Stimulated activated CD4-positive, alpha-beta T cell treated with anti-CD3 and anti-CD28 coated beads, Interleukin-12 subunit alpha, Interleukin-12 subunit beta, amount 100 ng/mL, for 24 hours (primary cell): ENCODE measurements around the gene SPOCK1.

Experiments used
- DNase-seq, 2 experiments: peaks; one replicate each; pipeline ENCODE4 v3.0.0-alpha.2; 2020; ENCODE audit warnings: low read depth in 2 of 2

Gene SPOCK1

DNA sequence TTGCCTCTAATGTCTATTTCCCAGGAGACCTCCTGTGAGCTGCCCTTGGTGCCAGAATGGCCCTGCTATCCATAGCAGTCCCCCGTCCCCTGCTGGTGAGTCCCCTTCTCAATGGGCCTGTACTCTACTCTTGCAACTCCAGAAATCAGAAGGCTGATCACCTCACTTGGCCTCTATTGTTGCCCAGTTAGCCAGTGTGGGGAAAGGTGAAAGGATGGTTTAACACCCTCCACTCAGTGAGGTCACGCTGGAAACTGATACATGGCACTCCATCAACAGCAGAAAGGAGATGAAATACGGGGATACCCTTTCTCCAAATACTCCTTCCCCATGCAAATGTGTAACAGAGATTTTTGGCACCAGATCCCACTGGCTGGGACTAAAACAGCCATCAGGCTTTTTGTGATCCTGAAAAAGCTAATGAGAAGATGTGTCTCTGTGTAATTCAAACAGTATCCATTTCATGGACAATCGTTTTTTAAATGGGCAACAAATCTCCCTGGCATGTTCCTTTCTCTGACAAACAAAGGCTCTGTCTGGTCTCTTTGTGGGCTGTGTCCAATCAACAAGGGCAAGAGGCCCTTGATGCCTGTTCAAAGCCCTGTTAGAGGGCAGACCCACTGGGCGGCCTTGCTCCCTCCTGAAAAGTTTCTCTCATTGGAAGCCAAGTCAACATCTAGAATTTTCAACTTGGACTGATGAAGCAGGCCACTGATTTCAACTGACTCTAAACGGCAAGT is 343.7 kb downstream of the SPOCK1 start:
- DNase-seq = no peak

DNA sequence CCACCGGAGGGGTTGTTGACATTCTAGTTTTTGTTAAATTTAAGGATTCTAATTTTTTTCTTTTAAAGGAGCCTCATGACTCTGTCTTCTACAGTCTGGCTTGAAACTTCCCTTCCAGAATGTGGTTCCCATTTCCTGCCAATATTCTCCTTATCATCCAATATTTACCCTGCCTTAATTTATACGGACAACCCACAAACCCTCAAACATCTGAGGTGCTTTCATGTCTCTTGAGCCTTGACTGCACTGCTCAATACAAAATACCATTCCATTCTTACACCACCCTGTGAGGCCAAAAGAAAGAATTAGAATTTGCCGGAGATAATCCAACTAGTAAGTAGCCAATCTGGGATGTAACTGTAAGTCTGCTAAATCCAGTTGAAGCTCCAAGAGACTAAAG is 346.5 kb downstream of the SPOCK1 start:
- no peak for DNase-seq

DNA sequence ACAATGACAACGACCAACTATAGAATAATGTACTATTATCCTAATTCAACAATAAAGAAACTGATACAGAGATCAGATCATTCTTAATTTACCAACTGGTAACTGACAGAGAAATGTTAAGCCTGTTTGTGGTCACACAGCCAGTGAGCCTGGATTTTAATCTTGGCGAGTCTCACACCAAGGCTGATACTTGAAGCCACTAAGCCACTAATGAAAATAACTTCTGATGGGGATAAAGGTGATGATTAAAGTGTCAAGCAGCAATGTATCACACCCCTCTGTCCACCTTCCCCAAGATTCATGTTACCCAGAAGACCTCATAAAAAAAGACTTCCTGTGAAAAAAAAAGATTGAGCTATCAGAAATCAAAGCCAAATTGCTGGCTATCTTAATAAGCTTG is 350.5 kb downstream of the SPOCK1 start:
- no peak for DNase-seq

DNA sequence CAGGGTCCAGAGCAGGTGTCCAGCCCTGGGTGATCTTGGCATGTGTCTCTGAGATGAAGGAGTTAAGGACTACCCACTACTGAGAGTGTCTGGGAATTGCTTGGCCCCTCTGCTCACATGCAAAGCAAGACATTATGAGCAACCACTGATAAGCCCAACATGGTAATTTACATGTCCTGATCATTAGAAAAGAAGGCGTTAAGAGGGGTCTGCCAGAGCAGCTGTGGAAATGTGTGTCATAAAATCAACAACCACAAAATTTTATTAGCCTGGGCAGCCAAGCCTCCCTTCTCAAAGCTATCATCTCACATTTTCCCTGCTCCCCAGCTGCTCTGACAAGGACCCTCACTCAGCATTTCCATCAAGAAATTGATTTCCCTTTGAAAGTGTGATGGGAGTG is 351.0 kb downstream of the SPOCK1 start:
- DNase-seq = no peak

DNA sequence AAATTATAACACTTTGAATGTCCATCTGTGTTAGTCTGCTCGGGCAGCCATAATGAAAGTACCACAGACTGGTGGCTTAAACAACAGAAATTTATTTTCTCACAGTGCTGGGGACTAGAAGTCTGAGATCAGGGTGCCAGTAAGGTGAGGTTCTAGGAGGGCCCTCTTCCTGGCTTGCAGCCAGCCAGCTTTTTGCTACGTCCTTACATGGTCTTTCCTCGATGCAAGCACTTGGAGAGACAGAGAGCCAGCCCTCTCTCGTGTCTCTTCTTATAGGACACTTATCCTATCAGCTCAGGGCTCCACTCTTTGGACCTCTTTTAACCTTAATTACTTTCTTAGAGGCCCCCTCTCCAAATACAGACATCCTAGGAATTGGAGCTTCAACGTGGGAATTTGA is 351.8 kb downstream of the SPOCK1 start:
- DNase-seq = no peak

DNA sequence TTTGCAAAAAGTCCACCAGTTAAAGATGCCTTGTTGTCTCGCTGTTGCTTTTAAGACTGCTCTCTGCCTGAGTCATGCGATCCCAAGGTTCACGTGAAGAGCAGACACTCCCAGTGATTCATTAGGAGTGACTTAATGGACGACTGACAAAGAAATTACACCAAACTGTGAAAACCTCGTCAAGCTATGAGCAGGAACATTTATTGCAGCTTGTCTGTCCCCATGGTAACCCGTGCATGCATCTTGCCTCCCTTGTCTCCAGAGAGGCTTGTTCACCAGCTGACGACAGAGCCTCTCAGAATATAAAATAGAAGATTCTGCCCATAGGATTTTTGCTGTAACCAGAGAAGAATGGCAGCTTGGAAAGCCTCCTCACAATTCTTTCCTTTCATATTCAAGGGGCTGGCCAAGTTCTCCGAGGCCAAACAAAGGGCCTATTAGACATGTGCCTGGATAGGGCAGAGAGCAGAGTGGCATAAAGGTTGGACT is 352.7 kb downstream of the SPOCK1 start:
- no peak for DNase-seq

DNA sequence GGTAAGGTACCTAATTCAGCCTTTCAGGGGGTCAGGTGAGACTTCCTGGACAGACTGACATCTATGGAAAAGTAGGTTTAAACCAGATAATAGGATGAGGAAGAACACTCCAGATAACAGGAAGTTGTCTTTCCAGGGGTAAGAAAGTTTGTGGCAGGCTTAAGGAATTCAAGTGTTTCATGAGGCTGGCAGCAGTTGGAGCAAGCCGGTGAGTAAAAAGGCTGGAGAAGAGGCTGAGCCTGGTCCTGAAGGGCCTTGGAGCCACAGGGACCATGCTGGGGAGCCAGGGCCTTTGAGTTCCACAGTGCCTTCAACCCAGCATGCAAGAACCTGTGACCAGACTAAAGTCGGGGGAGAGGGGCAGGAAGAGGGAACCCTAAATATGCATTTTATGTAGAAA is 353.4 kb downstream of the SPOCK1 start:
- no peak for DNase-seq

DNA sequence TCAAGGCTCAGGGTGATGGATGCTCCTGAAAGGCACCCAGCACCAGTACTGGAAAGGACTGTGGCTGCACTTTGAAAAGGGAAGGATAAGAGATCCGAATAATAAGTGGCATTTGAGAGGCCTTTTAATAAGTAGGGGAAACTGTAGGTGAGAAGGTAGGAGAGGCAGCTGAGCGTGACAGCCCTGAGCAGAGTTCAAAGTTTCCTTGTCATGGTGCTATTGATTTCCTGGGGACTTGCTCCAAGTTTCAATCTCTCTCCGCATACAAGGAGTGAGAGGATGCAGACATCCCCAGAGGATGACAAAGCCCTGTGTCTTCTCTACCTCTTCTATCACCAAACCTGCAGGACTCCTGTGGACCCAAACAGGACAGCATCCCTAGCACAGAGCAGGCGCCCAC is 354.5 kb downstream of the SPOCK1 start:
- DNase-seq = no peak

DNA sequence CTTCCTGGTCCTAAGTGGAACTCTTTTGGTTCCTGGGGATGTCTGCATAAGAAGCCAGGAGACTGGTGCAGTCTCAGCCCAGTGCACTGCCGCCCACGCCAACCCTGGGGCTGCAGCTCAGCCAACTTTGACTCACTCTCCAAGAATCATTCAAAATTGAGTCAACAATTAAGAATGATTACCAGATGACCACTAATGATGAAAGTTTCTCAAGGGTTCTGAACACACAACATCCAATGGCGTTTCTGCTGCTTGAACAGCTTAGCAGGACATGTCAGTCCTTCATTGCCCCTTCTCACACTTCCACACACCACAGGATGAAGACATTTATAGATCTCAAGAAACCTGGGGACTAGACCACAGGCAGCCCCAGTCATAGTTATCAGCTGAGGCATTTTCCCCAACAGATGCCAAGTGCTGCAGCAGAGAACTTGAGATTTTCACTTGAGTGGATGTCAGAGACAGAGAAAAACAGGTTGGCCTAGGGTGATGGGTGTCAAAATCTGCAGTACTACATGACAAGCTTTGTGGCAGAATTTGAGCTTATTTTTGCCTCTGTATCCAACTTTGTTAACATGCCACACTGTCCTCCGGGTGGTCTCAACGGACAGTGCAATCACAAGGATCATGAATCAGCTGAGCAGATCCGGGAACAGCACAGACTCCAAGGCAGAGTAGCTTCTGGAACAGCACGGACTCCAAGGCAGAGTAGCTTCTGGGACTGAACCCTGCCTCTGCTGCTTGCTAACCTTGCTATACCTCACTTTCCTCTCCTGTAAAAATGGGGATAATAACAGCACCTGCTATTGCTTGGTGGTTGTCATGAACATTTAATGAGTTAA is 356.1 kb downstream of the SPOCK1 start:
- DNase-seq = no peak

DNA sequence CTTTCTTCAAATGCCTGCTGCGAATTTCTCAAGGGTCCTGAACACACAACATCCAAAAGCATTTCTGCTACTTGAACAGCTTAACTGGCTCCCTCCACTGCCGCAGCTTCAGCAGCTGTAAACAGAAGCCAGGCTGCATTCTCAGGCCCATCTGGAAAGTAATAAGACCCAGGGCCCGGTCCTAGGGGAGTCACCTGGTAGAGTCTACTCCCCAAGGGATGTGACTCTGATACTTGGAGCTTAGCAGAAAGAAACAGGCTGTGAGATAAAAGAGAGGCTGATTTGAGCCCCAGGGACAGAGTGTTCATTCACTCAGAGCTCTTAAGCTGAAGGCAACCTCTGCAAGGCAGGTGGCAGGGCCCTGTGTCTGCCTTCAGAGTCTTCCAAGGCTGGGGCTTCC is 356.8 kb downstream of the SPOCK1 start:
- no peak for DNase-seq

DNA sequence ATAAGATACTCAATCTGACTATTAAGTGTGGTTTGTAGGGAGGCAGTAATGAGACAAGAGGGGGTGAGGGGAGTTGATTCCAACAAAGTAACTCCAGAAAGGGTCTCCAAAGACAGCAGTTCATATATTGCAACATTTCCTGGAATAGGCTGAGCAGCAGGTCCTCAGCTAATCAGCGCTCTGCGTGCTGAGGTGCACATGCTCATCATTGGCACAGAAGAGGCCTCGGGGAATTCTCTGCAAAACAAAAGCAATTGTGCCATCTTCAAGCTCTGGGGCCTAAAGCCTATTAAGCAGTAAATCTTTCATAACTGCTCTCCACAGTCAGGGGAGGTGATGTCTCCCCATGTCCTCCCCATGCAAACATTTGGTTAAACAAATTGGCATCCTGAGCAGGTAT is 357.3 kb downstream of the SPOCK1 start:
- DNase-seq = no peak

DNA sequence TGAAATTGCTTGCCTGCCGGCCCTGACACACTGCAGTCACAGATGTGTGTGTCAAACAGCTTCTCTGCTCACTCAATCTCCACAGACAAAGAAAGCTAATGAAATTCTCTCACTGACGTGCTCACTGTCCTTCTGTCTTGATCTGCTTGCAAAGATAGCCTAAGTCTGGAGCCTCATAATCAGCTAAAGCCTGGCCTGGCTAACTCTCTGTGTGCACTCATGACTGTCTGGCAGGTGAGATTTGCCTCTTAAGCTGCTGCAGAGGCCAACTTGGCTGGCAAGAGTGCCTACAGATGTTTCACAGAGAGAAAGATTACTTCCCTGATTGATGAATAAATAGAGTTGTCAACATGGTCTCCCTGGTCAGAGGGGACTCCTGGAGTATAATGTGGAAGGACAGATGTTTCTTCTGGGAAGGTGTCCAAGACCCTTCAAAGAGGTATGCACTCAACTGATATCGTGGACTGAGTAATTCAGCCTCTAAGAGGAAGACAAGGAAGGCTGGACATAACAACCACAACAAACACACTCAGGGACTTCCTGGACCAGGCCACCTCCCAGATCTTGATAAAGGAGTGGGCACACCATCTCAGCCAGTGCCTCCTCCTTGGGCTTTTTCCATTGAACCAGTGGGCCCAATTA is 362.0 kb downstream of the SPOCK1 start:
- no peak for DNase-seq

DNA sequence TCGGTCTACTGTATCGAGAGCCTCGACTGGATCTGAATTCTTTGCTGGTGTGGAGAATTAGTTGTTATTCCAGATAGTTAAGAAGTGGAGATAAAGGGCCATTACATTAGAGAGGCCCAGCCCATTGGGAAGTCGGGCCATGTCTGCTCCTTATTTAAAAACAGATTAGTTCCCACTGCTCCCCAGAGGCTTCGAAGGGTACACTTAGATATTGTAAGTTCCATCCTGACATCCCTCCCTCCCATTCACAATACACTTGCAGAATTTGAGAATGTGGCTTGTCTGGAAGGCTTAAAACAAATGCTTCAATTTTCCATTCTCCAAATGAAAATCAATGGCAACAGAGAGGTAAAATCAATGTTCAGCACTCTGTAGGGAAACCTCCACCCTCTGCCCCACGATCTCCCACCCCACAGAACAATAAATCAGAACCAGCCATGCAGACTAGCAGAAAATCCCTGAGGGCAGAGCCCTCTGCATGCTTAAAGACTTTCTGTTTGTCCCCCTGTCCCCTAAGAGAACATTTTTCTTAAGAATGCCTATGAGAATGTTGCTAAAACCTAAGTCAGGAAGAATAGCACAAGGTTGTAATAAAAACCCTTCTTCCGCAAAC is 364.1 kb downstream of the SPOCK1 start:
- no peak for DNase-seq

DNA sequence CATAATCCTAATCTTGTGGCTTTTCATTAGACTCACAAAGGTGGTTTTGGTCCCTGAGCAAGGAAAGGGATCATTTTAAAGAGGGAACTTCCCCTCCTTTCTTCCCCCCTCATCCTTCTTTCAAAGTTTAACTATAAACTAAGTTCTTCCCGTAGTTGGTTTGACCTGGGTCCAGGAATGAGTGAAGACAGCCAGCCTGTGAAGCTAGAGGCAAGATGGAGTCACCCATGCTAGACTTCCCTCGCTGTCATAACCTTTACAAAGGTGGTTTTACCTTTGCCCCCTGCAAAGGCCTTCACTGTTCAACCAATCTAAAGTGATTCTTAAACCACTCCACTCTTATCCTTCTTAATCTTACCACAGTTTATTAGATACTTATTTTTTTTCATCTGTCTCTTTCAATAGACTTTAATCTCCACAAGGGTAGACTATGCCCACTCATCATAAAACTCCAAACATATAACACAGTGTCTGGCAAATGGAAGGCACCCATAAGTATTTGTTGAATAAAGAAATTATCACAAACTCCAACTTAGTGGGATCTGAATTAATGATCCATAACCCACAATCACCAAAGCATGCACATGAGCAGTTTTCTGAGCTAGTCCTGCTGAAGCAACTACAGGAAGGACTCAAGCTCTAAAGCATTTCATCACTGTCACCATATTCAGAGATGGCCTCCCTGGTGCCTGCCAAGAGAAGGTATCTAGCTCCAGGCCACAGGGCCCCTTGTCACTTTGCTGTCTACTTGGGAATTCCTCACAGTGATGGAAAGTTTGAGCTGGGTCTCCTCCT is 369.0 kb downstream of the SPOCK1 start:
- no peak for DNase-seq

DNA sequence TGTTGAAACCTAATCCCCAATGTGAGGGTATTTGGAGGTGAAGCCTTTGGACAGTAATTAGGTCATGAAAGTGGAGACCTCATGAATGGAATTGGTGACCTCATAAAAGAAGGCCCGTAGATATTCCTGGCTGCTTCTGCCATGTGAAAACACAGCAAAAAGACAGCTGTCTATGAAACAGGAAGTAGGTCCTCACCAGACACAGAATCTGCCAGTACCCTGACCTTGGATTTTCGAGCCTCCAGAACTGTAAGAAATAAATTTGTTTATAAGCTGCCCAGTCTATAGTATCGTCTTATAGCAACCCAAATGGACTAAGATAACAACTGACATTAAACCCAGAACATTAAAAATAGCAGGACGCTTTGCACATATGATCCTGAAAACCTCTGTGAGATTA is 371.1 kb downstream of the SPOCK1 start:
- no peak for DNase-seq

DNA sequence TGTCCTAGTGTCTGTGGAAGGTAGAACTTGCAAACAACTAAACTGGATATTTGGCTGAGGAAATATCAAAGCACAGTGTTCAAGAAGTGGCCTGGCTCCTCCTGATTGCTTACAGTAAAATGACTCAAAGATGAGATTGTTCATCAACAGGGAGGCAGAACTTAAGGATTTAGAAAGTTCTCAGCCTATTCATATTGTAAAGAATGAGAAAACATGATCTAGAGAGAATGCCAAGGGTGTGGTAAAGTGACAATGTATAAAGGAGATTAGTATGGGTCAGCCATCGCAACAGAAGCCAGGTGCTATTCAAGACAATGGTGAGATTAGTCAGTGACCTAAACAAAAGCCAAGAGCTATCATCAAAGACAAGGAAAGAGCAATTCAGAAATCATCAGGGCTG is 372.3 kb downstream of the SPOCK1 start:
- DNase-seq = no peak

DNA sequence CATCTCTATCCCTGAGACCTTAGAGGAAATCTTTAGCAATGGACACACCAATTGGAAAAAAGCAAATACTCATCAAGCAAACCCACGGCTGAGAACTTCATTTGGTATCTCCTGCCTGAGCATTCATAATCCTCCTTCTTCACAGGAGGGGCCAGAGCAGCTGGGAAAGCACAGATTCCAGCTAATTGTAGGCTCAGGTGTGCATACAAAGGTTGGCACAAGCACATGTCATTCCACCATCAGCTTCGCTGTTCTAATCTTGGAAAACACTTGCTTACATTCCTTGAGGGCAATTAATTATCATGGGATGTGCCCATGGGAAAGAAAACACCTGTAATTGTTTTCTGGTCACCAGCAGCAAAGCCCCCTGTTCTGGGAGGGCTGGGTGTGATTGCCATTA is 376.6 kb downstream of the SPOCK1 start:
- no peak for DNase-seq

DNA sequence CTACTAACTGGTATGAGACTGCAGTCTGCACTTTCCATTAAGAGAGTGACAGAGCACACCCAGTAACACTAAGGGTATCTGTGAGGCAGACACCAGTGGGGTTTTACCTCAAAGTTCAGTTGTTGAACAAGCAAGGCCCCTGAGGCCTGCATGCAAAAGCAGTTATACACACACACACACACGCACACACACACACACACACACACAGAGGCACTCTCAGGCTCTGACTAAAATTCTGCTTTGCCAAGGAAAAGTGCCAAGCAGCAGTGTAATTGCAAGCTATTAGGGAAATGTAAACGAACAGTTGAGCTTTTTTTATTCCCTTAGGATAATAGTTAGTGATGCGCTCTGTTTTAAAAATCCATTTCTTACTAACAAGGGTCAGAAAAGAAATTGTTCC is 377.1 kb downstream of the SPOCK1 start:
- no peak for DNase-seq

DNA sequence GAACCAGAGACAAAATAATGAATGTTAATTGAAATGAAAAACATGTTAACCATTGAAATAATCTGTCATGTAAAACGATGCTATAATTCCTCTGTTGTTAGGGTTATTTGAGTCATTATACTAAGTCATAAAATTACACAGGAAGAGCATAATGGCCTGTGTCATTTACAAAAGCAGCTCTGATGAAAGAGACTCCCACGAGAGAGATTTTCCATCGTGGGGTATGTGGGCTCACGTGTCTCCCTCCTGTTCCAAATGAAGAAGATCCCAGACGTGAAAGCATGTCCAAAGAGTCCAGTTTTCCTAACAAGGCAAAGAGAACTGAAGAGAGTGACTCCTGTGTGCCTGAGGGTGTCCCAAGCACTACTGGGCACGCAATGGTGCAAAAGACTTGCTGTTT is 379.8 kb downstream of the SPOCK1 start:
- no peak for DNase-seq

DNA sequence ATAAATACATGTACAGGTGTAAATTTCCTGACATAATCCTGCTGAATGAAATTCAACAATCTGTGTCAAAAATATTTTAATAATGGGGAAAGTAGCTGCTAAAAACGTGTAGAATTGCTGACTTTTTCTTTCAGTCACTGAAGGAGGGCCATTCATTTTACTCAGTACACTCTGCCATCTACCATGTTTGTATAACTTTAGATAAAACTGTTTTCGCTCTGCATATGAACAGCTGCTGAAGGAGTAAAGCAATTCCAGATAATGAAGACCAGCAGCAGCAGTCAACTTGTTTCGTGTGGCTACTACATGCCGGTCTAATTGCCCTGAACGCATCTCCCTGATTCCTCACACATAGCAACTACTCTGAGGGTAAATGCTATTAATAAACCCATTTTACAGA is 380.5 kb downstream of the SPOCK1 start:
- DNase-seq = no peak

DNA sequence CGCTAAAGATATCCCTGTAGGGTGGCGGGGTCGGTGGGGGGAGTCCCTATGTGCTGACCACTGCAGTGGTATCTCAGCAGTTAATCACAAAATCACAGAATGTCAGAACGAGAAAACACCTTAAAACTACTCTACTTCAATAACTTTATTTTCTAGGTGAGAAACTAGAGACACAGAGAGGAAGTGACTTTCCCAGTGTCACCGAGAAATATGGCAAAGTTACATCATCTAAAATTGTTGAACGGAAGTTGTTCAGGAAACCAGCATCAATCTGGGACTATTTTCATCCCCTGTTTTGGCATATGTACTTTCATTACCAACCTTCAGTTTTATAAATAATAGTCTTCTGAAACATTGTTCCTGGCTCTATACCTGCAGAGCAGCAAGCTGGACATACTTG is 384.0 kb downstream of the SPOCK1 start:
- DNase-seq = no peak

DNA sequence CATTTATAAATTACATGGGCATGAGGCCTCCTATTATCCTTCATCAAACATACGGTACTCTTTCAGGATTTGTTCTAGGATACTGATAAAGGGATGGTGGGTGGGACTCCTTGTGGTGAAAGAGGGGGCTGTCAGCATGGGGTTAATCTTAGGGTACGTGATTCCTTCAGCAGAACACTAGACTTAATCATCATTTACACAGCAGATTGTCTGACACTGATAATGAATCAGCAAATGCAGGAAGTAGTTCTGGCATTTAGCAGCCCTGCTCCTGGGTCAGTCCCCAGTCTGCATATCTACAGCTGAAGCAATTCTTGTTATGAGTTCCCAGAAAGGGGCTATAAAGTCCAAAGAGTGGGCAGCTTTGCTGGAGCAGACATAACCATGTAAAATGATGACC is 384.6 kb downstream of the SPOCK1 start:
- DNase-seq = no peak
